ENCODE measurements around the gene ANXA8.
"Not testable (repeated sequence)": the region's sequence is repeated elsewhere in the genome, so short reads cannot be mapped to it uniquely, and the experiment has no call there.

DNA sequence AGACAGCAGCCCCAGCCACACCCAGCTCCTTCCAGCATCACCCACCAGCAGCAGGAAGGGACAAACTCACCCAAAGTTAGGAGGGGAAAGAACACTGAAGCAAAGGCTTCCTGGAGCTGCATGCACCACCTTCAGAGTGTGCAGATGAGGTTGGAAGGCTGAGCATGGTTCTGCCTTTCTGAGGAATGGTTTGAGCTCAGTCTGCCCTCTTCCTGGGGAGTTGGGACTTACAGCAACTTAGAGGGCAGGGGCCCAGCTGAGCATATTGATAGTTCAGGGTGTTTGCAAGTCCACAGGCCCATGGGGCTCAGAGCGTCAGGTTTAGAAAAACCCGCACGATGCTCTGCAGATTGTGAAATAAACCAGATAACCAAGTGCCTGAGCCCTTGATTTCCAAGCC is 3.8 kb downstream of the ANXA8 start:
- TF ChIP-seq RELA (CRISPR knock-in tag; IDR thresholded peaks at IDR 0.05); E2F2 (CRISPR knock-in tag; IDR thresholded peaks at IDR 0.05; ENCODE audit: borderline replicate concordance); ZNF274 (CRISPR knock-in tag; IDR thresholded peaks at IDR 0.05); ZFP1 (CRISPR knock-in tag; IDR thresholded peaks at IDR 0.05); EZH2 (conservative IDR thresholded peaks at IDR 0.05; ENCODE audit: low read depth, low read length); ZNF616 (CRISPR knock-in tag; IDR thresholded peaks at IDR 0.05; ENCODE audit: low read depth); POLR2A (IDR thresholded peaks at IDR 0.05; ENCODE audit: insufficient read depth in 1 of 2, low read depth in 2 of 2, low read length in 2 of 2); EP300 (IDR thresholded peaks at IDR 0.05; ENCODE audit: low read depth in 2 of 2, low read length in 2 of 2); EP300 (CRISPR knock-in tag; IDR thresholded peaks at IDR 0.05; ENCODE audit: borderline replicate concordance); MIER2 (CRISPR knock-in tag; IDR thresholded peaks at IDR 0.05): not testable (repeated sequence)
- TF ChIP-seq, protein P1, sequence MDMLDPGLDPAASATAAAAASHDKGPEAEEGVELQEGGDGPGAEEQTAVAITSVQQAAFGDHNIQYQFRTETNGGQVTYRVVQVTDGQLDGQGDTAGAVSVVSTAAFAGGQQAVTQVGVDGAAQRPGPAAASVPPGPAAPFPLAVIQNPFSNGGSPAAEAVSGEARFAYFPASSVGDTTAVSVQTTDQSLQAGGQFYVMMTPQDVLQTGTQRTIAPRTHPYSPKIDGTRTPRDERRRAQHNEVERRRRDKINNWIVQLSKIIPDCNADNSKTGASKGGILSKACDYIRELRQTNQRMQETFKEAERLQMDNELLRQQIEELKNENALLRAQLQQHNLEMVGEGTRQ (IDR thresholded peaks at IDR 0.05; ENCODE audit: low read depth, low read length) = not testable (repeated sequence)
- TF ChIP-seq, protein P1 (CRISPR knock-in tag; IDR thresholded peaks at IDR 0.05; ENCODE audit: borderline replicate concordance) = not testable (repeated sequence)
